RPMI7951 (cell line): ENCODE results near the gene KIF26B. TPM values are rescaled to one million over a fixed set of nuclear protein-coding genes. Genes with fewer than 3 reads are reported as not detected.

Experiments
- DNase-seq: peaks from one replicate; pipeline ENCODE4 v3.0.0-alpha.2; 2012; ENCODE audit warnings: low read depth
- total RNA-seq: library from RNA; depleted of rRNA; stranded (reverse); fragments of >200 nt; shearing (Covaris generic); gene quantifications from 2 replicates; pipeline ENCODE4 v1.2.3, GENCODE V29; 2014

KIF26B gene
- total RNA-seq, 1 experiment from 2014 or later, result 2.3 TPM

DNA sequence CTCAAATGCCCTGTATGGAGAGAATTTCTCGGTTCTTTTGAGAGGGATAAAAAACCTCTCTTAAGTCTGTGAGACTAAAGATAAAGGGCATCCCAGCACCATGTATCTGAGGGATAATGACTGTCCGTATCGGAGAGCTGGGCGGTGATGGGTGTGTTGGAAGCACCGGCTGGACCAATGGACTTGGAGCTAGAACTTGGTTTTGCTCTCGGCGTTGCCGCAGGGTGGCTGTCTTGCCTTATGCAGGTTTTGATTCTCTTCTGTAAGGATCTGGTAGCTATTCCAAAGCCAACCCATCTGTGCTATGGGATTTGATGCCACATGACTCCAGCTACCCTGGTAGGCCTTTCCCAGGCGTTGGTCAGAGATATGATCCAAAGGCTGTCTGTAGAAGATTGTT is 348.8 kb downstream of the KIF26B start:
- no peak for DNase-seq

DNA sequence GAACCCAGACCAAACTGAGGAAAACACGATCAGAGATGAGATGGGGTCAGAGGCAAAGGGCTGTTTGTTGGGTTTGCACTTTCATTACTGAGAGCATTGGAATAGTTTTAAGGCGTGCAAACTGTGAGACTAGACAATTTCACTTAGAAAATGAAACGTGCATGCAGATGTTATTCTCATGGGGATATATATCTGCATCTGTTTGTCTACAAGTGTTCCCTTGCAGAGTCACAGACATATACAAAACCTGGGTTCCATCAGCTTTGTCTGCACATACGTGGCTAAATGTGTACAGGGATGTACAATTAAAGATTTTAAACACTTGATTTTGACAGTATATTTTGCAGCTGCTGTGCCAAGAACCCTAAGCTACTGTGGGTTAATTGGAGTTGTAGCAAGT is 355.4 kb downstream of the KIF26B start:
- no peak for DNase-seq

DNA sequence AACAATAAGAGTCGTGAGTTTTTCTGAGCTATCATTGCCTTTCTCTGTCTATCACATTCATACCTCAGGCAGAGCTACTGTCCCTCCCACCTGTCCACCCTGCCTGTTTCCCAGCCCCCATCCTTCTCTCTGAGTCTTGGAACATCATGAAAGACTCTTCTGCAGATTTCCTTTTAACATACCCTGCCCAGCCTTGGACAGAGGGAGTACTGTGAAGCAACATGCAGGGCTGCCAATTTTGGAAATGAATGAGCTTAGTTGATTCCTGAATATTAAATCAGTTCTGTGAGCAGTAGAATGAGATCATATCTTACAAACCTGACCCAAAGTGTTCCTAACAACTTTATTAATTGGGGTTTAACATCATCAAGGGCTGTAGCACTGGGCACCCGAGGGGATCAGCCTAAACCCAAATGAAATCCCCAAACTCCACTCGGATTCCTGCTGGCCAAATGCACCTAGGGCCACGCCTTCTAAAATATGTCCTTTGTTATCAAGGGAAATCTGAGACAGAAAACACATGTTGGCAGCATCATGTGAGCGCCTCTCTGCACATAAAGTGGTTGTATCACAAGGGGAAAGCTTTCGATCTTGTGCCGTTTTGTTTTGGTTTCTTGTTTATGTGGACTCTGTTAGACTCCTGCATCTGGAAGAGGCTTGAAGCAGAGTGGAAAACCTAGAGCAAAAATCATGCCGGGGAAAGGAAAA is 357.6 kb downstream of the KIF26B start:
- peak; percentile 63 for DNase-seq

DNA sequence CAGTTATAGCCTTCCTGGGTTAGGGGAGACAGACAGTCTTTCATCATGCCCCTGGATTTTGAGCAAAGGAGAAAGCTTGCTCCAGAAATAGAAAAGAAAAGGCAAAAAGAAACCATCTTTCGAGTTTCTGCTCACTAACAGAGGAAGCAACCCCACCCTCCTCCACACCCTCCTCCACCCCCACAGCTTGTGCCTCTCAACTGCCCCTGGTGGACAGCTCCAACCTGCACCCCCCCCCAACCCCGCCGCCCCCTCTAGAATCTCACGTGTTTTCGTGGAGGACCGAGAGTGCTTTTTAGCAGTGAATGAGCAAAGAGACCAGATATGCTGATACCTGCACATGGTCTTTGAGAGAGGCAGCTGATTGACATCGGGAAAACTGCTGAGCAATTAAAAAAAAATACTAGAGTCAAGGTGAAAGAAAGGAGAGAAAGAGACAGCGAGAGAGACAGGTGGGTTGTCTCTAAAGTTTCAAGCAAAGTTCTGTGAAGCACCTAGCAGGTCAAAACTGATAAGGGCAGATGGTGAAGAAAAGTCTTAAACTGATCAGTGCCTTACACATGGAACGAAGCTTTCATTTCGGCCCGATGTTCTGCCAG is 358.3 kb downstream of the KIF26B start:
- peak; percentile 66 for DNase-seq

DNA sequence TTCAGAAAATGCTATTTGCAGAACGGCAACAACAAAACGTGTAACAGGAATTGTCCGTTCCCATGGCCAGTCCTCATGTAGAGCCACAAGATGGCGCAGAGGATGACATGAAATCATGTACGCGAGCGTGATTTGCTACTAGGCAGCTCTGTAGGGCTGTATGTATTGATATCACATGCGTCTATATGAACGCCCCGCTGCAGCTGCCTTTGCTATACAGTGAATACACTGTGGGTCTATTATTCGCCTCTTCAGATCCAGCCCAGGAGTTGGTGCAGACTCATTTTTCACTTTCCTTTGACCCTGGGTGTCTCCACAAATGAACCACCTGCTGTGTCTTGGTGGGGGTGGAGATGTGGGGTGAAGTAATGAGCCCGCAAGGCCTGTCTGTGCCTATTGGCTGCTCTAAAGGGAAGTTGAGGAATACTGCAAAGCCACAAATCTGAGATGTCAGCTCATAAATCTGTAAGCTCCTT is 361.5 kb downstream of the KIF26B start:
- peak; percentile 64 for DNase-seq

DNA sequence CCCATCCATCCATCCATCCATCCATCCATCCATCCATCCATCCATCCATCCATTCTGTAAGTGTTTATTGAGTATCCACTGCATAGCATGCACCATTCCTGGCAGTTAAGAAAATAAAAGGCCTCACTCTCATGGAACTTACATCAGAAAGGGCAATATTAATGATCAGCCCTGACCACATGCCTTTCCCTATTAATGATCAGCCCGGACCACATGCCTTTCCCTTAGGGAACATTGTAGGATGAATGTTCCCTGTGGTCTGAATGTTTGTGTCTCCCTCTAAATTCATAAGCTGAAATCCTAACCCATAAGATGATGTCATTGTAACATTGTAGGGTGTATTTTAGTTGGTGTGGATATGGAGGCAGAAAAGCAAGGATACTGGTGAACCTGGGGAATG is 365.8 kb downstream of the KIF26B start:
- no peak for DNase-seq

DNA sequence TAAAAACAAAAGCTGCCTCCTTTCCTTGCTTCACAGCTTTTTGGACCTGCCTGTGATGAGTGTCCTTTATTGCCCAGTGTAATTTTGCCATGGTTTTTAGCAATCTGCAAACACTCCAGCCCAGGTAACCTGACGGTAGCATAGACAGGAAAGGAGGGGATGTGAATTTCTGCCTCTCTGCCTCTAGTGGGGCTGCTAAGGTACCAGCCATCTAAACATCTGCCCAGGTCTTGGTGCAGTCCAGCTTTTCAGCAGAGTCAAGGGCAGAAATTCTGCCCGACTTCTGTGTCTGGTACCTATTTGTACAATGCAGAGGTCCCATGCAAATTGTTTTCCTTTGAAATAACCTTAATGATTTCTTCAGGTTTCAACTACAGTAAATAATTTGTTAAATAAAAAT is 371.4 kb downstream of the KIF26B start:
- DNase-seq, result no peak

DNA sequence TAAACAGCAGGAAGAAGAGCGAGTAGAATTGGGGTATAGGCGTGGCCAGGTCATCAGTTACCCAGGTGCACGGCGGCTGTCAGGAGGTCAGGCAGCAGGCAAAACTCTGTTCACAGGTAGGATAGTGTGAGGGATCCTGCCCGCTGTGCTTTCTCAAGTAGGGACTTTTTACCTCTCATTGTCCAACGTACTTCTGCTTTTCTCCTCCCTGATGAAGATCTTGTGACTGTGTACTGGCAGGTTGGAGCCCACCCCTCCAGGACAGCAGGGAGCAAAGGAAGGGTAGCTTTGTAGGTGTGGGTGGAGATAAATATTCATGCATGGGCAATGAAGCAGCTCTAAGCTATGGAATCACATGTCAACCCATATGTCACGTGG is 373.5 kb downstream of the KIF26B start:
- no peak for DNase-seq

DNA sequence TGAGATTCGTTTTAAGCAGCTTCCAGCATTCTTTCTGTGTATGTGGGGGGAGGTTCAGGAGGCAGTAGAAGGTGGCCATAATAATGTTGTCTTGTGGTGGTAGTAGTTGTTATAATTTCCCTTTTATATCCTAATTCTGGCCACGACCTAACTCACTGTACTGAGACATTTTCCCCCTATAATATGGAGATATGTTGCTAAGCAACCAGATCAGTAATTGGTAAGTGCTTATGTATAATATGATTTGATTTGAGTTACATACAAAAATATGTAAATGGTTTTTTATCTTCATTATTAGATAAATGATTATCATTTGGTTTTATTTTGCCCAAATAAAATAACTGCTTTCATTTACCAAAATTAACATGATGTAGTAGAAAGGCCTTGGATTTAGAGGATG is 376.2 kb downstream of the KIF26B start:
- no peak for DNase-seq

DNA sequence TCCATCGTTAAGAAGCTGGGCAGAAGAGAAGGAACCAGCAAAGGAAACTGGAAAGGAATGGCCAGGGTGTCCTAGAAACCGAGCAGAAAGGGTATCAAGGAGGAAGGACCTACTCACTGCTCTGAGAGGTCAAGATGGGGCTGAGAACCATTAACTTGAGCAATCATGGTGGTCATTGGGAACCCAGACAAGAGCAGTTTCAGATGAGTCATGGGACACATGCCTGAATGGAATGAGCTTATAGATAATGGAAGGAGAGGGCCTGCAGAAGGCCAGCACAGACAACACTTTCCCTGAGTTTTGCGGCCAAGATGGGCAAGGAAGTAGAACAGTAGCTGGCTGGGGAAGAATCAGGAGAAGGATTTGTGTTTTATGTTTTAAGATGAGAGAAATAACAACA is 383.2 kb downstream of the KIF26B start:
- peak; percentile 52 for DNase-seq

DNA sequence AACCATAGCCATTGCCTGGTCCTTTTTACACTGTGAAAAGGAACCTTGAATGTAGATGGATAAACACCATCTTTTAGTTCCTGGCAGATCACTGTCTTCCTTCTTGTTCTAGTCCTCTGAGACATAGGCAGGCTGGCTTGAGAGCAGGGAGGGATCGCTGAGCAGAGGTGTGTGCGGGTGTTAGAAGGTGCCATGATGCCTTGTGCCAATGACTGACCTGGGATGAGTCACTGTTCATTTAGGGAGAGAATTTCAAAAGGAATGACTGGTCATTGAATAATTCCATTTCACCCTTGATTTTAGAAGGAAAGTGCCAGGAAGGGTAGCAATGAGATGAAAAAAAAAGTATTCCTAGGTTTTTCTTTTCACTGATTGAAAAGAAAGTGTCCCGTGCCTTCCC is 383.9 kb downstream of the KIF26B start:
- peak; percentile 16 for DNase-seq

DNA sequence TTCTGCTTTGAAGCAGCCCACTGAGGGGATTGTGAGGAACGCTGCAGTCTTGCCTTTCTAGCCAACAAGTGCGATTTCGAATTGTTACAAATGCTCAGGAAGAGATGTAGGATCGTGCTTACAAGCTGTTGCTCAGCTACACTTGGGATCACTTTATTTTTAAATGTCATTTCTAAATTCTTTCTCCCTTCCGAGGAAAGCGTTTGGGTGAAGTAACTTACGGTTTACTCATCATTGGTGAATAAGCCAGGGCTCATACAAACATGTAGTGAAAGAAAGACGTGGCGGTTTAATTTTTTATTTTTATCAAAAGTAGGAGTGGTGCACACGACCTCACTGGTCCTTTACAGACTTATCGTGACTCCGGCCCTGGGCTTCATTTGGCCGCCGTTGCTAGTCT is 386.6 kb downstream of the KIF26B start:
- no peak for DNase-seq

DNA sequence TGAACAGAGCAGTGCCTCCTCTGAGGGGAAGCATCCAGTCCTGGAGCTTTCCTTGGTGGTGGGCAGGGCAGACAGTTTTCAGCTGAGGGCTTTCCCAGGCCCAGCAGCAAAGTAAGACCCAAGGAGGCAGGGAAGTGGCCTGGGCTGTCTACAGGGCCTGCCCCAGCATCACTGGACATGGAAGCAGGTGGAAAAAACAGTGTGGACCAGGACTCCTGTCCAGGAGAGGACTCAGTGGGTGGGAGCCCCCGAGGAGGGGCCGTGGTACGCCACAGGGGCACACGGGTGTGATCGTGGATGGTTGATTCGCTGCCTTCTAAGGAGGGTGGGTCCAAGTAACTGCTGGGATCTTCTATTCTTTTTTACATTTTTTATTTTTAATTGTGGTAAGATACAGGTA is 387.6 kb downstream of the KIF26B start:
- no peak for DNase-seq

DNA sequence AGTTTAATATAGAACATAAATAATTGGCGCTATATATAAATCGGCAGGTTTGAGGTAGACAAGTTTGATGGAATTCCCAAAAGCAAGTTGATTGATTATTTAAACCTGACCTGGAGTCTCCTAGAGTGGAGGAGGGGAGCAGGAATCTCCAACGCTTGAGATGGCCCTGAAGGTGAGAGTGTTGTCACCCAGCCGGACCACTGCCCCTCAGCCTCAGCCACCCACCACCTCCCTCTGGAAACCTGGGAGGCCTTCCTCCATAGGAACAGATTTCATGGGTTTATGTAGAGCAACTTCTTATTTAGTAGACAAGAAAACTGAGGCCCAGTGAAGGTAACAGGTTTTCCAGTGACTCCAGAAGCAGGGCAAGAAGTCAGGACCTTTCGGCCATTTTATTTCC is 389.5 kb downstream of the KIF26B start:
- no peak for DNase-seq

DNA sequence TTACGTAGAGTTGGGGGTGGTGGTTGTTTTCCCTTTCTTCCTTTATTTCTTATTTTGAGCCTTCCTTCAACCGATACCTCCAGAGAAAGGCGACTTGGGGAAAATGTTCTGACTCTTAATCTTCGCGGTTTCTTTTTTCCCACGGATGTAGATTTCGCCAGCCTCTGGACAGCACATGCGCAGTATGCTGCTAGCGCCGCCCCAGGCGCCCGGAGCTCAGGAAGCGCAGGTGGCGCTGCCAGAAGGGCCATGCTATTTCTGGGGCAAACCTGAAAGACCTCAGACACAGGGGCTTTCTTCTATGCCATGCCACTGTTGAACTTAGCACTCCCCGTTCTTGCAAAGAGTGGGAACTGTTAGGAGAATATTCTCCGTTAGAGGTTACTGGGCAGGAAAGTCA is 392.1 kb downstream of the KIF26B start:
- no peak for DNase-seq

DNA sequence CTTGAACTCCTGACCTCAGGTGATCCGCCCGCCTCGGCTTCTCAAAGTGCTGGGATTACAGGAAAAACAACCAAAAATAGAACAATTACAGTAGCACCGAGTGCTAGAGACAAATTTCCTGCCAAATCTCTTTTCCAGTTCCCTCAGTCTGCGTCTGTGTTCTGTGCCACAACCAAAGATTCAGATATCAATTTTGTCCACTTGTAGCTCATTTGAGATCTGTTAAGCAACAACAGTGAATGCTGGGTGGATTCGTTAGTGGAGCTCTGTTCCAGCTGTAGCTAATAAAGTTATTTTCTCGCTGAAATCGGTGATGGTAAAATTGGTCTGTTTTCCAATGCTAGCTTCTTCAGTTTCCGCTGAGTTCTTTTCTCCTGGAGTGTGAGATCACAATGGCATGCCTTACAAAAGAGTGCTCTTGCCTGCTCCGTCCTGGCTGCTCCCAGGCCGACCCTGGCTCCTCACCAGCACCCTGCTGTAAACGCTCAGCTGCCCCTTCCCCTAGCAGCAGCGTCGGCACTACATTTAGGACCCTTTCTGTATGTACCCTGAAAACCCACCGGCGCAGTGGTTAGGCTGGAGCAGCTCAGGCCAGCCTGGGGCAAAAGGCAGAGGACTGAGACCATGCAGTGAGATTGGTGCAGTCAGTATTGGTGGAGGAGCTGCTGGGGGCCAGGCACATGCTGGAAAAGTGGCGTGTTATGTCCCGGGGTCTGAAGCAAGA is 395.4 kb downstream of the KIF26B start:
- DNase-seq, result no peak

DNA sequence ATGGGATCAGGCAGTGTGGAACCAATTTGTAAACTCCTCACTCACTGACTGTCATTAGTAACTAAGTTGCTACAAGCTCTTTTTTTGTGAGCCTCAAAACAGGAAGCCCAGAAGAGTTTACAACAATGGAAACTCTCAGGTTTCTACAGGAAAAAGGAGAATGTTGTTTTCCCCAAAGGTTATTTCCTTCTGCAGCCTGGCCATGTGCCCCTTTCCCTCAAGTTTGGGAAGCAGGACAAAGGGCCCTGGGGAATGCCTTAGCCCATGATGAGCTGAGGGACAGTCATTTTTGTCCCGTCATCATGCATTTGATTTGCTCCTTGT is 395.9 kb downstream of the KIF26B start:
- no peak for DNase-seq

DNA sequence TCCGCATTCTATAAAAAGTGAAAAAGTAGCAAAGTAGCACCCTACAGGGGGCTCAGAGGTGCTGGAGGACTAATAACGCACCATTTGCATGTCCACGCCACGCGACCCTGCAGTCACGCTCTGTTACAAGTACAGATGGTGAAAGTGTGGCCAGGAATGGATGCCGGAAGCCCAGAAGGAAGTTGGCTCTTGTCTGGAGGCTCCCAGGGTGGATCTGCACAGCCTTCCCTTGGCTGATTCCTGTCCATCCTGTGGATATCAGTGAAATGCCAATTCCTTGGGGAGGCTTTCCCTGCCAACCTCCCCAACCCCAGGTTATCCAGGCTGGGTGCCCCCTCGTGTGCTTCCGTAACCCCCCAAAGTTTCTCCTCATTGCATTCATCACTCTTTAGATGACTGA is 396.8 kb downstream of the KIF26B start:
- DNase-seq, result no peak

DNA sequence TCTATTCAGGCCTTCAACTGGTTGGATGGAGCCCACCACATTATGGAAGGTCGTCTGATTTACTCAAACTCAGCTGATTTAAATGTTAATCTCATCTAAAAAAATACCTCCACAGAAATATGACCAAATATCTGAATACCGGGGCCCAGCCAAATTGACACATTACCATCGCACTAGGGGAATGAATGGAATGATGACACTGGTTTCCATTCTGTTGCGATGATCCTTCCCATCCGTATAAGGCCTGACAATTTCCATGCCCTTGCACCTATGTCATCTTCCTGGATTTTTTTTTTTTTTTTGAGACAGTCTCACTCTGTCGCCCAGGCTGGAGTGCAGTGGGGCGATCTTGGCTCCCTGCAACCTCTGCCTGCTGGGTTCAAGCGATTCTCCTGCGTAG is 397.5 kb downstream of the KIF26B start:
- DNase-seq, result no peak

DNA sequence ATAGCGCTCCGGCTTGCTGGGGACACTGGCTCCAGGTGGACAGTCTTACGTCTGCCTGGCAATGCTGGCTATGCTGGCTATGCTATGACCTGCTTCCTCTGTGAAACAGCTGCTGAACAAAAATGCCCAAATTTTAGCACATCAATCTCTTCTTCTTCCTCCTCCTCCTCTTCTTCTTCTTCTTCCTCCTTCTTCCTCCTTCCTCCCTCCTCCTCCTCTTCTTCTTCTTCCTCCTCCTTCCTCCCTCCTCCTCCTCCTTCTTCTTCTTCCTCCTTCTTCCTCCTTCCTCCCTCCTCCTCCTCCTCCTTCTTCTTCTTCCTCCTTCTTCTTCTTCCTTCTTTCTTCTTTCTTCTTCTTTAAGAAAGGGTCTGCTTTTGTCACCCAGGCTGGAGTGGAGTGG is 401.3 kb downstream of the KIF26B start:
- no peak for DNase-seq

DNA sequence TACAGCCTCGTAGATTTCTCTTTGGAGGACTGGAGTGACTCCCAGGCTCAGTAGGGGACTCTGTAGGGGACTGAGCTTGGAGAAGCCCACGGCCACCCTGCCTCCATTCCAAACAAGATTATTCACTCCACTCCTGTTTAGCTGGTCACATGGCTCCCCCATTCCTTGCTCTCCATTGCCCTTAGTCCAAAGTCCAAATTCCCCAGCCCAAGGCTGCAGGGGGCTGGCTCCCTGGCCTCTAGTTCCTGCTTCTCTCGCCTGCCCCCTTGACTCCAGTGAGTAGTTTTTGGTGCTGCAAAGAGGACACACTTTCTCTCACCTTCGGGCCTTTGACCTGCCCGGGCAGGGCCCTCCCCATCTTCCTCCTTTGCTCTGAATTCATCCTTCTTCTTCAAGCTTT is 403.3 kb downstream of the KIF26B start:
- no peak for DNase-seq

DNA sequence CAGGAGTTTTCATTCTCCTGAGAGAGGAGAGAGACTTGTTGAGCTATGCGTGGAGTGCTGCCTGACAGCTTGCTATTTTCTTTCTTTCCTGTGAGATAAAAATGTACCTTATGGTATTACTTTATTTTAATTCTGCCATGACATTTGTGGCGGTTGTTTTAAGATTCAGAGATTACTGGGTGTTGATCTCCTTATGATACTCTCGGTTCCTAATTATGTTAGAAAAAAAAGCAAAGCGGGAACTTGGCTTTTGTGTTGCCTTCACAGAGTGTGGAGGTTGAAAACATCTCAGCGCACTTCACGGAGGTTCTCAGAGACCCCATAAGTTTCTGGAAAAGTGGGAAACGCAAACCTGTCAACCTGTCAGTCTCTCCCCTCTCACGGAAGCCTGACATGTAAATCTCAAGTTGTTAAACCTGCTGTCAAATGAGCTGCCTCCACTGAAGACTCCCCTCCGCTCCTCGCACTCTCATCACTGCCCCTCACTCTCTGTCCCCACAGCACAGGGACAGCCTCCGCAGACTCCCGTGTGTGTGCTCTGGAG is 405.6 kb downstream of the KIF26B start:
- DNase-seq, result no peak

DNA sequence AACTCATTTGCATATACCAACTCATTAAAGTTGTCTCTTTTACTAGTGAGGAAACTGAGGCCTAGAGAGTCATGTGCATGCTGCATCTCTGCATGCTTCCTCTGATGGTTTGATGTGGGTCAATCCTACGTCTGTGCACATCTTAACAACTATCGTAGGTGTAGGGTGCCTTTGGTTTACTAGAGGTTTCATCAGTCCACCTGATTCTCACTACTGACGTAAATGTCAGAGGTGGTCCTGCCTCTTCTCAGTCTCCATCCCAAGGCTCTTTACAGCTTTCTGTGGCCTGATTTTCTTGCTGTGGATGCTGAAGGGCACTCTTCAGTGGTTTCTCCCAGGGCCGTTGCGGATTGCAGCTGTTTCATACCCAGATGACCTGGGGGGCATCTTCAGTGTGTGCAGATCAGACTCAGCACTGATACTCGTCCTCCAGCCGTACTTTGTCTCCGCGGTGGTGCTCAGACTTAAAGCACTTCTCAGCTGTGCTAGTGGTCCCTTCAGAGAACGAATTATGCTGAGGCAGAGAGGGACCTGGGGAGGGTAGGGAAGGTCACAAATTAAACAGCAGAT is 407.0 kb downstream of the KIF26B start:
- DNase-seq, result no peak
